ENCODE measurements around the gene CHRNA10.
A peak's percentile ranks its signal among the peaks of the same experiment; 100 is the strongest.
"Not testable (repeated sequence)": the region's sequence is repeated elsewhere in the genome, so short reads cannot be mapped to it uniquely, and the experiment has no call there.

CHRNA10 gene

GRCh38 chr11:3664032-3664630 is 7.1 kb downstream of the CHRNA10 start:
- no peak for DNase-seq (ENCODE audit: low spot score)

- no peak for DNase-seq (ENCODE audit: low spot score)
These were observed 8.3 kb downstream of the CHRNA10 start for GRCh38 chr11:3662856-3663255.

GRCh38 chr11:3660960-3661359 is 10.2 kb downstream of the CHRNA10 start:
- DNase-seq (ENCODE audit: low spot score), result no peak

DNA sequence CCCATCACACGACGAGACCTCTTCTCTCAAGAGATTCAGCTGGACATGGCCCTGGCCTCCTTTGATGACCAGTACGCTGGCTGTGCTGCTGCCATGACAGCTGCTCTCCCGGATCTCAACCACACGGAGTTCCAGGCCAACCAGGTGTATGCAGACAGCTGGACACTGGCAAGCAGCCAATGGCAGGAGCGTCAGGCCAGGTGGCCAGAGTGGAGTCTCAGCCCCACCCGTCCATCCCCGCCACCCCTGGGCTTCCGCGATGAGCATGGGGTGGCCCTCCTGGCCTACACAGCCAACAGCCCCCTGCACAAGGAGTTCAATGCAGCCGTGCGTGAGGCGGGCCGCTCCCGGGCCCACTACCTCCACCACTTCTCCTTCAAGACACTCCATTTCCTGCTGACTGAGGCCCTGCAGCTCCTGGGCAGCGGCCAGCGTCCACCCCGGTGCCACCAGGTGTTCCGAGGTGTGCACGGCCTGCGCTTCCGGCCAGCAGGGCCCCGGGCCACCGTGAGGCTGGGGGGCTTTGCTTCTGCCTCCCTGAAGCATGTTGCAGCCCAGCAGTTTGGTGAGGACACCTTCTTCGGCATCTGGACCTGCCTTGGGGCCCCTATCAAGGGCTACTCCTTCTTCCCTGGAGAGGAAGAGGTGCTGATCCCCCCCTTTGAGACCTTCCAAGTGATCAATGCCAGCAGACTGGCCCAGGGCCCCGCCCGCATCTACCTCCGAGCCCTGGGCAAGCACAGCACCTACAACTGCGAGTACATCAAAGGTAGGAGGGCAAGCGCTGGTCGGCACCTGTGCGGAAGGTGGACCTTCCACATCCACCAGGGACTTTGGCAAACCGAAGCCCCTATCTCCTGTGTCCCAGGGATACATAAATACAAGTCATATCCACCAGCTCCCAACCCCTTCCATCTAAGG is 11.3 kb downstream of the CHRNA10 start:
- DNase-seq (ENCODE audit: low spot score), result no peak

DNA sequence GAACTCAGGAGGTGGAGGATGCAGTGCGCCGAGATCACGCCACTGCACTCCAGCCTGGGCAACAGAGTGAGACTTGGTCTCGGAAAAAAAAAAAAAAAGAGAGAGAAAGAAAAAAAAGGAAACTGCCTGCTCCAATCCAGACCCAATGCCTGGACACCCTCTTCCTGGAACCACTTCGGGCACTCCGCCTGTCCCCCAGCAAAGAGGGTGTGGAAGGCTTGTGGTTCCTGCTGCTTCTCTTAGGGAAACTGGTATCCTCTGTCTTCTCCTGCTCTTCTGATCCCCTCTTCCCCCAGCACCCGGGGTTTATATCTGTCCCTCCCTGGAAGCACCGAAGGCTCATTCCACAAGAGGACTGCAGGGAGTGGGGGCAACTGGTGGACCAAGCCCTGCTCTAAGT is 12.9 kb downstream of the CHRNA10 start:
- DNase-seq (ENCODE audit: low spot score), result no peak

- not testable (repeated sequence) for DNase-seq (ENCODE audit: low spot score)
These were observed 13.9 kb downstream of the CHRNA10 start for GRCh38 chr11:3657331-3657730.

DNA sequence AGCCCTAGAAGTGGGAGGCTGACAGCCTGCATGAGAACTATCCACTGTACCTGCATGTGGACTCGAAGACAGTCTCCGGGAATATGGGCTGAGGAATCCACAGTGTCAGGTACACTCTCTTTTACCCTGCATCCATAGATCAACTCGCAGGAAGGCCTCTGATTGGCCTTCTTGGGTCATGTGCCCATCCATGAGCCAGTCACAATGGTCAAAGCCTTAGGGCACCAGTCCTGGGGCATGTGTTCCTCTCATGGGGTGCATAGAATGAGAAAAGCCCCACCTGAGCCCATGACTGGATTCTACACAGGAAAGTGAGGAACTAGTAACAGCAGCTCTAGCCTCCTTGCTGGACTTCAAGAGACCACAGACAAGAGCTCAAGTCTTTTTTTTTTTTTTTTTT is 15.6 kb downstream of the CHRNA10 start:
- peak; percentile 21 for DNase-seq (ENCODE audit: low spot score)

DNA sequence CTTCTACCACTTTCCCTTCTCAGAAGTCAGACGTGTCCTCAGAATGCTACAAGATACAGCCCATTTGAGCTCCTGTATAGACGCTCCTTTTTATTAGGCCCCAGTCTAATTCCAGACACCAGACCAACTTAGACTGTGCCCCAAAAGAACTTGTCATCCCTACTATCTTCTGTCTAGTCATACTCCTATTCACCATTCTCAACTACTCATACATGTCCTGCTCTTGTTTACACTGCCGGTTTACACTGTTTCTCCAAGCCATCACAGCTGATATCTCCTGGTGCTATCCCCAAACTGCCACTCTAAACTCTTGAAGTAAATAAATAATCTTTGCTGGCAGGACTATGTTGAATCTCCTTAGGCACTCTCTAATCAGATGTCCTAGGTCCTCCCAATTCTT is 18.7 kb downstream of the CHRNA10 start:
- not testable (repeated sequence) for DNase-seq (ENCODE audit: low spot score)

GRCh38 chr11:3649374-3649773 is 21.8 kb downstream of the CHRNA10 start:
- DNase-seq (ENCODE audit: low spot score), result not testable (repeated sequence)

DNA sequence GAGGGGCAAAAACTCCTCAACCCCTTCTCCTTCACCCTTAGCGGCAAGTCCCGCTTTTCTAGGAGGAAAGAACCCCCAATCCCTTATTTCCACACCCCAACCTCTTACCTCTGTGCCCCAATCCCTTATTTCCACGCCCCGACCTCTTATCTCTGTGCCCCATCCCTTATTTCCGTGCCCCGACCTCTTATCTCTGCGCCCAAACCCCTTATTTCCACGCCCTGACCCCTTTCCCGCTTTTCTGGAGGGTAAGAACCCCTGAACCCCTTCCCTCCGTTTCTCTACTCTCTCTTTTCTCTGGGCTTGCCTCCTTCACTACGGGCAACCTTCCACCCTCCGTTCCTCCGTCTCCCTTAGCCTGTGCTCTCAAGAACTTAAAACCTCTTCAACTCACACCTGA is 22.3 kb downstream of the CHRNA10 start:
- DNase-seq (ENCODE audit: low spot score), result not testable (repeated sequence)

DNA sequence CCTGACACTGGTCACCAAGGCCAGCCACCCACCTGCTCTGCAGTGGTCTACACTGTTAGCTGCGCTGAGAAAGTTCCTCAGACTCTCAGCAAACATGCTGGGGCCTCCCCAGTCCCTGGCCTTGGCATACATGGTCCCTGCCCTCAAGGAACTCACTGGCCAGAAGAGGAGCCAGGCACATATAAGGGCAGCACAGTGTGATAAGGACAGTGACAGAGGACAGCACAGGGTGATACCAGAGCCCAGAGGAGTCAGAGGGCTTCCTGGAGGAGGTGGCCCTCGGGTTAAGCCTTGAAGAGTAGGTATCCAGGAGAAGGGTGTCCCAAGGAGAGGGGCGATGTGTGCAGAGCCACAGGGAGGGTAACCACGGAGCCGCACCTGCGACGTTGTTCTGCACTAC is 25.6 kb downstream of the CHRNA10 start:
- no peak for DNase-seq (ENCODE audit: low spot score)

GRCh38 chr11:3644817-3645235 is 26.4 kb downstream of the CHRNA10 start, which contains the start of gene ART1:
ART1 (plus strand) TSS chr11:3645128; CDS start chr11:3659214, 14,086 bp downstream.
- DNase-seq (ENCODE audit: low spot score), result peak; percentile 37

DNA sequence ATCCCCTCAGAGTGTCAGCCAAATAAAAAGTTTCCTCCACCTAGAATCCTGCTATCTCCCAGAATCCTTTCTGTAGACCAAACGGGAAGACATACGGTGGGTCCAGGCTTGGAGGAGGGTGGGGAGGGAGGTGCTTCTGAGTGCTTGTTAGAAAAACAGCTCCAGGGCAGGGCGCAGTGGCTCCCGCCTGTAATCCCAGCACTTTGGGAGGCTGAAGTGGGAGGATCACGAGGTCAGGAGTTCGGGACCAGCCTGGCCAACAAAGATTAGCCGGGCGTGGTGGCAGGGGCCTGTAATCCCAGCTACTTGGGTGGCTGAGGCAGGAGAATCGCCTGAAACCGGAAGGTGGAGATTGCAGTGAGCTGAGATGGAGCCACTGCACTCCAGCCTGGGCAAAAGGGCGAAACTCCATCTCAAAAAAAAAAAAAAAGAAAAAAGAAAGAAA is 28.1 kb downstream of the CHRNA10 start:
- not testable (repeated sequence) for DNase-seq (ENCODE audit: low spot score)

GRCh38 chr11:3642071-3642951 is 28.9 kb downstream of the CHRNA10 start:
- DNase-seq (ENCODE audit: low spot score), result no peak

DNA sequence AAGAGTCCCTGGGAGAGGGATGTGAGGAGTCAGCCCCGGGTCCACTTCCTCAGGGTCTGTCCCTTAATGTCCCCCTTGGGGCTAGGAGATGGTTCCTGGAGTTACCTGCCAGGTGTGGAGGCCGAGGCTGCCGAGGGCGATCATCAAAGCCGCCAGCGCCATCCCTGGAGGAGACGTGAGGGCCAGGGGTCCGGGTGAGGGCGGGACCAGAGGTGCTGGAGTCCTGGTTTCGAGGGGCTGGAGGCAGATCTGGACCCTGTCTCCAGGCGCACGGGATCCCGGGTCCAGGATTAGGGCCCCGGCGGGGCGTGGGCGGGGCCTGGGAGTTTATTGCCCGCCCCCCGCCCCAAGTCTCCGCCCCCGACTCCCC is 29.5 kb downstream of the CHRNA10 start, which contains the start of gene ART5:
ART5 (minus strand) TSS at position 292 of the 370 bp plus-strand sequence; CDS start at position 162, 130 bp downstream.
- no peak for DNase-seq (ENCODE audit: low spot score)

DNA sequence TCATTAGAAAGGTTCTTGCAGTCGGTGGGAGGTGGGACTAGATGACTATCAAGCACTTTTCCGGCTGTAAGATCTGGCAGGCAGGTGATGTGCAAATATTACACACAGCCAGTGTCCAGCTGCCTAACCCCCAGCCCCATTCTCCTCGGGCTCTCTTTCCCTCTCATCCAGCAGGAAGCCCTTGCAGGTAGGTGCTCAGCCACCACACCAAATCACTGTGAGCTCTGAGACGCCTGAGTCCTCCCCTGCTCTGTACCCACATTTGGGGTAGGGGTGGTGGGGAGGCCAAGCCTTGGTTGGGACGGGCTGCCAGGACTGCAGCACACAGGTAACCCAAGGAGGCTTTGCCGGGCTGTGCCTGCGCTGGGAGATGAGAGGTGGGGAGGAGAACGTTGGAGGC is 30.0 kb downstream of the CHRNA10 start:
- DNase-seq (ENCODE audit: low spot score), result no peak

DNA sequence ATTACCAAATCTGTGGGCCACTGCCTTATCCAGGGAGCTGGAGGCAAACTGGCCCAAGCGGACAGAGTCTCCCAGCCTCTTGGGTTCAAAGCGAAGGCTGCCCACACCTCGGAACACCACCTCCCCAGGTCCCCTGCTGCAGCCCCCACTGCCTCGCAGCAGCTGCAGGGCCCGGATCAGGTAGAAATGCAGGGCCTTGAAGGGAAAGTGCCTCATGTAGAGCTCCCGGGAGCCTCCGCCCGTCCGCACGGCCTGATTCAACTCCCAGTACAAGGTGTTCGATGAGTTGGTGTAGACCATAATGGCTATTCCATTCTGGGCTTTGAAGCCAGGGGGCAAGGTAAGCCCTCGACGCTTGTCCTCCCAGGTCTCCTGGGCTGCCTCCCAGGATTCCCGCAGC is 31.3 kb downstream of the CHRNA10 start:
- DNase-seq (ENCODE audit: low spot score), result no peak

DNA sequence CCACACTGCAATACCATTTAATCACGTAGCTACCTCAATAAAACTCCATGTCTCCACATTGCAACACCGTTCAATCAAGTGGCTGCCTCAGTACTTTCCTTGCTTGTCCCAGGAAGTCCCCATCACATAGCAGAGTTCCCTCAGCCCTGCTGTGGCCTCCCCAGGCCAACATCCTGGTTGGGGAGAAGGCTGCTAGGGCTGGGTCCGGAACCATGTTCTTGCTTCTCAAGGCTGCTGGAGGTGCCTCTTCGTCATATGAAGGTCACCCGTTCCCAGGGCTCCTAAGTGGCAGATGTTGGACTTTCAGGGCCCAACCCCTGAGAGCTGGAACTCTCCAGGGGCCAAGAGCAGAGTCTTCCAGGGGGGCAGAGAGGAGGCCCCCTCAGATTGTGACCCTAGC is 32.7 kb downstream of the CHRNA10 start:
- DNase-seq (ENCODE audit: low spot score), result no peak

DNA sequence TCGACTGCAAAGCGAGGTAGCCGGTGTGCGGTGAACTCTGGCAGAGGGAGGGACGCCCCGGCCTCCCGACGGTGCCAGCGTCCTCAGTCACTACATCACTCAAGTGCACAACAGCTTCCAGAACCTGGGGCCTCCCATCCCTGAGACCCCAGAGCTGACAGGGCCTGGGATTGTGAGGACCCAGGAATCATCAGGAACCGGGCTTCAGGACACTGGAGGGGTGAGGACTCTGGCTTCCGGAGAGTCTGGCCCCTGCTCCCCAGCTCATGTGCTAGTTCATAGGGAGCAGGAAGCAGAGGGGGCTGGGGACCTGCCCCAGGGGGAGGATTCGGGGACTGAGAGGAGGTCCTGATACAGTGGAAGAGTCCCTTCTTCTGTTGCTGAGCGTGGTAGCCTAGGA is 34.0 kb downstream of the CHRNA10 start:
- DNase-seq (ENCODE audit: low spot score), result no peak

DNA sequence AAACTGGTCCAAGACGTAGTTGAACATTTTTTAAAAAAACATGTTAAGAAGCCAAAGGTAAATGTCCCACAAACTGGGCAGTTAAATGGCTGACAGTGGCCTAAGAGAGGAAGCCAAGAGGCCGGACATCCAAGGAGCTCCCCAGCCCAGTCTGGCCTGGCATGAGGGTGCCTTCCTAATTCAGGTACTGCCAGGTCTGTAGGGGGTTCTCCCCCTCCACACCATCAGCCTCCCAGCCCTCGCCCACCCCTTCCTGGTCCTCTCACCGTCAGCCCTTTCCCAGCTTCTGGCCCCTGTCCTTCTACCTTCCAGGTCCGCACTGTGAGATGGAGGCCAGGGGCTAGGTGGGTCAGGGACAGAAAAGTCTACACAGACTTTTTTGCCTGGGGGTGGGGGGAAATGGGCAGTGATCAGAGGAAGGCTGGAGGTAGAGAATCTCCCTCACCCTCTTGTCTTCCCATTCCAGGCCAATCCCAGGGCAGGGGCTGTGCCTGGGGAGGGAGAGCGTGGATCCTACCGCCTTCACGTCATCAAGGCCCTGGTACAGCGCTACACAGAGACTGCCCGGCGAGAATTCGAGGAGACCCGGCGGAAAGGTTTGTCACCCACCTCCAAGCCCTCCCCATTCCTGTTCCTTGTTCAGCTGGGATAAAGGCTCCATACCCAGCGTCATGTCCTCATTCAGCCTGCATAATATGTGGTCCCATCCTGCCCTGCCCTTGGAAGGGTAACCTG is 35.4 kb downstream of the CHRNA10 start:
- no peak for DNase-seq (ENCODE audit: low spot score)

GRCh38 chr11:3632070-3632660 is 39.0 kb downstream of the CHRNA10 start:
- DNase-seq (ENCODE audit: low spot score), result no peak
